GM04503 (cell line): ENCODE measurements around the gene CCL20.

Experiments
- DNase-seq: peaks from one replicate; pipeline ENCODE4 v3.0.0-alpha.2; 2012; ENCODE audit warnings: low read depth

Gene CCL20

GRCh38 chr2:227804975-227805374, 8.7 kb upstream of the CCL20 start:
- no peak for DNase-seq

- DNase-seq = no peak
These were observed 8.1 kb upstream of the CCL20 start for GRCh38 chr2:227805578-227805977.

GRCh38 chr2:227808936-227809335, 4.7 kb upstream of the CCL20 start:
- no peak for DNase-seq

DNA sequence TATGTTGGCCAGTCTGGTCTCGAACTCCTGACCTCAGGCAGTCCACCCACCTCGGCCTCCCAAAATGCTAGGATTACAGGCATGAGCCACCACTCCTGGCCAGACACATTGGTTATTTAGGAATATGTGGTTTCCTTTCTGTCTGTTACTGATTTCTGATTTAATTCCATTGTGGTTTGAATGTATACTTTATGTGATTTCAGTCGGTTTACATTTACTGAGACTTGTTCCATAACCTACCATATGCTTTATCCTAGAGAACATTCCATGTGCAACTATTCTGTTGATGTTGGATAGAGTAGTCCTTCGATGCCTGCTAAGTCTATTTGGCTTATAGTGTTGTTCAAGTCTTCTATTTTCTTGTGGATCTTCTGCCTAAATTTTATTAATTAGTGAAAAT, 1.6 kb upstream of the CCL20 start:
- DNase-seq = no peak

GRCh38 chr2:227813229-227813561, 447 bp upstream of the CCL20 start:
- no peak for DNase-seq

DNA sequence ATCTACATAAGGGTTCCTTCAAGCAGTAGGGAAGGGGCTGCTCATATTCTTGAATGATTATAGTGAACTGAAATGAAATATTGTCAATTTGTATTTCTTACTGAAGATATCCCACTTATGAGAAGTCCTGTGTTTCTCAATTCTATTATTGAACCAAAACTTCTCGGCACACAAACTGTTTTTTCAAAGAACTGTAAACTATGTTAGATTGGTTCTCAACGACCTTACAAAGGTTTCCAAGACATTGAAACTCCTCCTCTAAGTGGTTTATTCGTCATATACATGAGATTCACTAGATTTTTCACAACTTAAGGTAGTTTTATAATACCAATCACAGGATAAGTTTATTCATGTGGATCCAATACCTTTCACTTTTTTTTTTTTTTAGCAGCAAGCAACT, 1.4 kb downstream of the CCL20 start:
- no peak for DNase-seq

GRCh38 chr2:227816507-227817294, 3.1 kb downstream of the CCL20 start:
- DNase-seq = no peak

DNA sequence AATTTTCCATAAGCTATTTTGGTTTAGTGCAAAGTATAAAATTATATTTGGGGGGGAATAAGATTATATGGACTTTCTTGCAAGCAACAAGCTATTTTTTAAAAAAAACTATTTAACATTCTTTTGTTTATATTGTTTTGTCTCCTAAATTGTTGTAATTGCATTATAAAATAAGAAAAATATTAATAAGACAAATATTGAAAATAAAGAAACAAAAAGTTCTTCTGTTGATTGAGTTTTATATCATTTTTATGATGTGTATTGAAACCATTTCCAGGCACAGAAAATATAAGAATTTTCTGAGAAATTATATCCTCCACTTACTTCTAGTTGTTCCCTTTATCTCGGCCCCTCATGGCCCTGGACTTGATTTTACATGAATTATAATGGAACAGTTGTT, 3.7 kb downstream of the CCL20 start:
- no peak for DNase-seq

DNA sequence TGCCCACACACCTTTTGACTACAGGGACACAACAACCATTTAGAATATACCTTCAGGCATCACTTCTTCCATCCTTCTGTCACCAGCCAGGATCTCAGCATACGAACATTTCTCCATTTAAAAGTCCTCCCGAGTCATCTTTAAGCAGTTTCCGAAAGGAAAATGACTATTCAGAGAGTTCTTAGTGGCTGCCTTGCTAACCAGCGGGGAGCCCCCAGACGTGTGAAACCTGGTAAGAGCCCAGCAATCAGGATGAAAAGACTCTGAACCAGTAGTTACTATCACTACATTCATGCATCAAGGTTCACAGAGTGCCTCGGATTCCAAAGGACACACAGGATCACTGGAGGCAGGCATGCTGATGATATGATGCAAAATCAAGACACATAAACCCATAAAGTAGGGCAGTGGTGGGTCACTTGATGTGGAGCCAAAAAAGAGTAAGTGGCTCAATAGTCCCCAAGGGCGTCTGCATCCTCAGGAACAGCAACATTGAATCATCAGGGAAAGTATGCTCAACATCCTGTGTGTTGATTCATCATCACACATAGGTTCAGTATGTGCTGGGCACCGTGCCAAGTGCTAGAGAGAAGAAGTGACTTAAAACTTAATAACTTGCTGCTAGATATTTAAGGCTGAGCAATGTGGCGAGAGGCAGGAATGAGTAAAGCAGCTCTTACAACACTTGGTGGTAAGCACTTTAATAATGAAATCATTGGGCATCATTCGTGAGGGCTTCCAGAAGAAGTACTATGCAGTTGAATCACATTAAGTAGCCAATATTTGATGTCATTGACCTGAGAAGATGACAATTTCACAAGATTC, 4.4 kb downstream of the CCL20 start:
- peak; percentile 100 for DNase-seq

DNA sequence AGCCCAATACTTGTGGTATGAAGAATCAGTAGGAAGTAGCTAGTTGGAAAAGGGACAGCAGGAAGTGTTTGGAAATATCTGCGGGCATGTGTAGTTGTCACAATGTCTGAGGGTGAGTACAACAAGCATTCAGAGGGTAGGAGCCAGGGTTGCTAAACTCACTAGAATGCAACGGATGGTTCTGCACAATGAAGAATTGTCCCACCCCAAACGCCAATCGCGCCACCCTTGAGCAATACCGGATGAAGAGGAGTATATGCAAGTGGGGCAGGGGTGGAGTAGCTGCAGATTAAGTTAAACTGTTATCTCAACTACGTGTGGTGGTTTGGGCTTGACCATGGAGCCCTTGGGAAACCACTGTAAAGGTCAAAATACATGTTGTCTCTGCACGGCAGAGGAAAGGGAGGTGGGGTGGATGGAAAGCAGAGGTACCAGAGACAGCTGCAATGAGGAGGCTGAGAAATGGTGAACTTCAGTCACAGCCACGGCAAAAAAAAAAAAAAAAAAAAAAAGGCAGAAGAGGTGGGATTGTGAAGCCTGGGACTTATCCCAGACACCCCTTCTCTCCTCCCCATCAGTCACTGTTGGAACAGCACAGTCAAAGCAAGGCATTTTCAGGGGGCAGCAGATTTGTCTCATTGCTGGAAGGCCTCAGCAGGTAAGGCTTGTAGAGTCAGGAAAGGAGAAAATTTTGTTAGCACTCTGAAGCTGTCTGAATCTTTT, 5.2 kb downstream of the CCL20 start:
- DNase-seq = no peak

- no peak for DNase-seq
These were observed 5.7 kb downstream of the CCL20 start for GRCh38 chr2:227819398-227819697.

DNA sequence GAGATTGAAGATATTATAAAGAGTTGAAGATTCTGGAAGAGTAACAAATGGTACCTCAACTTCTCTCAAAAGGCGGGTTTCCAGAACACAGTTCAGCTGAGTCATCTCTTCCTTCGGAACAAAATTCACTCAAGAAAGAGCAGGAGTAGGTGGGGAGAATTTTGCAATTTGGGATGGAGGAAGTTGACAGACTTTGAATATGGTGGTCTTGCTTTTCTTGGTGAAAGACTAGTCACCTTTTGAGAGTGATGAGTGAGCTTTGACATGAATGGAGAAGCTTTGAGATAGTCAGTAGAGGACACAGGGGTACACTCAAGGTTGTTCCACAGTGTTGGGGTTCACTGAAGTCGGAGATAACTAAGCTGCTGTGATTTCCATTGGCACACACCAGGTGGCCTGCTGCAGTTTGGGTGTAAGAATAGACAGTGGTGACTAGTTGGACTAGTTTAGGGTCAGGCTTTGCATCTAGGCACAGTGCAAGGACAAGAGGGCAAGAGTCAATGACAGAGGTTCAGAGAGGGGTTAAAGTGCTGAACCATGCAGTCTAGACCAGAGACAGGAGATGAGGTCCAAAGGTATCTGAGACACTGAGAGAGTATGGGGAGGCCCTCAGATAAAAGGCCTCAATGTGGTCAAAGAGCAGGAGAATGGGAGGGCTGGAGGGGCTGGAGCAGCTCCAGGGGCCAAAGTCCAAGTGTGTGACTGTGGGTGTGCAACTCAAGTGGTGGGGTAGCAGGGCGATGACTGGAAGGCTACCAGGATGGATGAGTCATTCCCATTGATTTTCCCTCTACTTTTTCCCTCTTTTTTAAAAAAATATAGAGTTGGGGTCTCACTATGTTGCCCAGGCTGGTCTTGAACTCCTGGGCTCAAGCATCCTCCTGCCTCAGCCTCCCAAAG, 7.7 kb downstream of the CCL20 start:
- no peak for DNase-seq

DNA sequence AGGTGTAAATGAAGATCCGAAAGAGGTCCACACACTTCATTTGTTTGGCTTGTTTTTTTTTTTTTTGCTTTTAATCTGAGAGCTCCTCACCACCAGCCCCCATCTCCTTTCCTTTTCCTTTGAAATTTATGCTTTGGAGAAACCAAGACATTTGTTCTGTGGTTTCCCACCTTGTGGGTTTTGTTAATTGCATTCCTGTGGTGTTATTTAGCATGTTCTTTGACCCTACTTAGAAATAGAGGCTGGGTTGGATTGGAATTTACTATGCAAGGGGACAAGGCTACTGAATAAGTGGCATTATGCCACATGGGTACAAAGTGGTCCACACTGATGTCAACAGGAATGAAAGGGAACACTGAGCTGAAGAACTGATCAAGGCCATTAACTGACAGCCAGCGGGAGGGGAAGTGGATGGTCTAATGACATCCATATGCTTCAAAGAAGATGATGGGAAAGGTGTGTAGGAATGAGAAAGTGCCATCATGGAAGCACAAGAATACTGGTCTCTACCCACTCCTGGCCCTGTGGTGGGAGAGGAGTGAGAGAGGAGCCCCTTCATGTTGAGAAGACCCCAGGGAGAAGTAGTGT, 8.9 kb downstream of the CCL20 start:
- no peak for DNase-seq

DNA sequence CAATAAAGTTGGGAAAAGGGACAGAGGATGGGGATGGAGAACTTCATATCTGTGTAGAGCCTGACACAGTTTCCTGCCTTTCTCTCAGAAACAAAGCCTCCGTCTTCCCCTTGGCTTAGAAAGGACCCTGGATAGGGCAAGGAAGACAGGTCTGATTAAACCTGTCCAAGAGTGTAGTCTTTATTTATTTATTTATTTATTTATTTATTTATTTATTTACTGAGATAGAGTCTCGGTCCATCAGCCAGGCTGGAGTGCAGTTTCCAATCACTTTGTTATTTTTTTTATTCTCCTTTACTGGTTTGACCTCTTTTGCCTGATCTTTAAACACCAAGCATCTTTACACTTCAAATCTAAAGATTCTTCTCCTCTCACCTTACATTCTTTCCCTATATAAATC, 10.3 kb downstream of the CCL20 start:
- DNase-seq = no peak

DNA sequence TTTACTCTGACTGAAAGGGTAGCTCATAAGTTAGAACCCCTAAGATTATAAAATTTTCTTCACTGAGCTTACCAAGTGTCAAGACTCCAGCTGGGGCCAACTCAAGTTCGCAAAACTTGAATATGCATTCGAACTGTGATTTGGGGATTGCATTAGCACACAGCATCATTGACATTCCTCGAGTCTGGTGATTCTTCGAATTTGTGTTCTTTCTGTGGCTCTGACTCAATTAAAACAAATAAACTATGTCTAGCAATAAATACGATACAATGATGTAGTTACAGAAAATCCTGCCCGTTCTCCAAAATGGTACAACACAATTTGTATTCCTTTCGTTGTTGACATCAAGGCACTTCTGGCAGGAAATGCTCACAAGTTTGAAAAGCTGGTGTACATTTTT, 11.1 kb downstream of the CCL20 start:
- no peak for DNase-seq

DNA sequence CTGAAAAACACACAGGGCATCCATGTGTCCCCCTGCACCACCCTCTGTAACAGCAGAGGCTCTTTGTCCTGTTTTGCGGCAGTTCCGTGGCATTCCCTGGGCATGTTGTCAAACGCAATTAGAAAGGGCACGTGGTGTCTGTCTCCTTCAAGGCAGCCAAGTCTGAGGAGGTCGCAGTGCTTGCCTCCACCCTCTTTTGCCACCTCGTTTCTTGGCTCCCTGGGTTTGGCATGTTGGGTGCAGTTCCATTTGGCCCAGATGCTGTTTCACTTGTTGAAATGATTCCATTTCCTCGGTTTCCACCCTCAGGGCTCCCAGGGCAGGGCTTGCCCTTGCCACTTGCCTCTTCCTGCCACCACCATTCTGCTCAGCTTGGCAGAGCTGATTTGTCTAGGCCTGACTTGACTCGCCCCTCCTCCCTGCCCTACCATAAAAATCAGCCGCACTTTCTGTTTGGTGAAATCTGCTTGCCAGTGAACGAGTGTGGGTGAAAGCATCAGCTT, 12.4 kb downstream of the CCL20 start:
- DNase-seq = no peak

DNA sequence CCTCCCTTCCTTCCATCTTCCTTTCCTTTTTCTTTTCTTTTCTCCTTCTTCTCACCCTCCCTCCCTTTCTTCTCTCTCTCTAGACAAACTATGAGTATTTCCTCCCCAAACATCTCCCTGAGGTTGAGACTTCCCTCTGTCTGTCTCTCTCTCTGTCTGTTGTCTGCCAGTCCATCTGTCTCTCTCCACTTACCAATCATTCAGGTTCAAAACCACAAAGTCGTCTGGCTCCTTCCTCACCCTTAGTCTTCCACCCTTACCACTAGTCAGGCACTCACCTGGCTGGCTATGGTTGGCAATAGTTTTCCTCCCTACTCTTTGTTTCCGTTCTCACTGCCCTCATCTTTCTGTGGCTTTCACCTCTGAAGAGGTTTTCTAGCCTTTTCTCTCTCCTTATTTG, 12.9 kb downstream of the CCL20 start:
- no peak for DNase-seq

DNA sequence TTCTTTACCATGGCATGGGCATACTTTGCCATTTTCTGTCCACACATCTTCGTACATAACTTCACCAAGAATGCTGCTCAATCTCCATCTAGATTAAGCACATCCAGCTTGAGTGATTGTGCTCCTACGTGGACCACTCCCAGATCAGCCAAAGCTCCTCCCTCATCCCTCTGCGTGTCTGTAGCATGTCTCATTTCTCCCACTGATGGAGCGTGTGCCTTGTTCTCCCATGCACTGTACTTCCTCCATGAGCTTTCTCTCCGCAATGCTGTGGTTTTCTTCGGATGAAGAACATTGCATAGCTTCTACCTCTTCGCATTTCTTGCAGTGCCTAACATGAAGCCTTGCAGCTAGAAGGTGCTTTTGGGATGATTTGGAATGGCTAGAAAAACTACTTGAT, 13.5 kb downstream of the CCL20 start:
- DNase-seq = no peak

- DNase-seq = no peak
These were observed 14.9 kb downstream of the CCL20 start for GRCh38 chr2:227828477-227828912.

DNA sequence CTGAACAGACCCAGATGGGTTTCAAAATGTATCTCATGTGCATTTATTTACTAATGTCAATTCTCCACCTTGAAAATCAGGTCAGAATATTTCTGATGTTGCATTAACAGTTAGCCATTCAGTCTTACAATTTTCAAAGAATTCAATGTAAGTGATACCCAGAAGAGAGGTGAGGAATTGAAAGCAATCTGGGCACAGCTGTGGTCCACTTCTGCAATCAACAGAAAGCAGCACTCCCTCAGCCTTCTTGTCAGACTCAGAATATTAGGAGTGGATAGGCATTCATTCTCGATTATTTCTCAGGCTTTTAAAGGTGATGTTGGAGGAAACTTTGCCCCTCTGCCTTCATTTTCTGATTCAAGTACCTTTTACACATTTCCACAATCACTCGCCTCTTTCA, 15.7 kb downstream of the CCL20 start:
- DNase-seq = no peak

DNA sequence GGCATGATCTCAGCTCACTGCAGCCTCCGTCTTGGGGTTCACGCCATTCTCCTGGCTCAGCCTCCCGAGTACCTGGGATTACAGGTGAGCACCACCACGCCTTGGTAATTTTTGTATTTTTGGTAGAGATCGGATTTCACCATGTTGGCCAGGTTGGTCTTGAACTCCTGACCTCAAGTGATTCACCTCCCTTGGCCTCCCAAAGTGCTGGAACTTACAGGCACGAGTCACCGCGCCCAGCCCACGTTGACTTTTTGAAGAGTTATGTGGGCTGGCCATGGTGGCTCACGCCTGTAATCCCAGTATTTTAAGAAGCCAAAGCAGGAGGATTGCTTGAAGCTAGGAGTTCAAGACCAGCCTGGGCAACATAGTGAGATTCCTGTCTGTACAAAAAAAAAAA, 20.8 kb downstream of the CCL20 start:
- DNase-seq = no peak
